ENCODE data around the gene ARMC3.

- no peak for TF ChIP-seq HNF4A (conservative IDR thresholded peaks at IDR 0.05)
- TF ChIP-seq CTCF (IDR thresholded peaks at IDR 0.05; ENCODE audit: low read depth, low read length, missing input control): no peak
- TF ChIP-seq REST (IDR thresholded peaks at IDR 0.05): no peak
- no peak for TF ChIP-seq ATF3 (IDR thresholded peaks at IDR 0.05)
Observed at GRCh38 chr10:22984066-22984465, 56.2 kb downstream of the ARMC3 start.

Data from liver (tissue), 3 donors.